GM23248 (cell line): ENCODE data around the gene PKD1L1. TPM values are rescaled to one million over a fixed set of nuclear protein-coding genes. Genes with fewer than 3 reads are reported as not detected.

Experiments
- DNase-seq: peaks from one replicate; pipeline ENCODE4 v3.0.0-alpha.2; 2015
- H2AFZ ChIP-seq: fragments of 200-600 bp; sonication (generic); 2 replicates; pipeline ENCODE4 v1.6.1; 2016; ENCODE audit warnings: antibody characterized with exemption
- H3F3A ChIP-seq: fragments of 200-600 bp; sonication (generic); 2 replicates; pipeline ENCODE4 v1.6.1; 2016; ENCODE audit warnings: mild to moderate bottlenecking, antibody characterized with exemption, mixed run types; ENCODE audit not compliant: insufficient read depth
- H3K27ac ChIP-seq: fragments of 200-600 bp; sonication (generic); 2 replicates; pipeline ENCODE4 v1.5.1; 2016; ENCODE audit warnings: mild to moderate bottlenecking
- H3K27me3 ChIP-seq: fragments of 200-600 bp; sonication (generic); replicated peaks from 2 replicates; pipeline ENCODE4 v1.6.1; 2016; ENCODE audit warnings: mild to moderate bottlenecking; ENCODE audit not compliant: insufficient read depth
- H3K36me3 ChIP-seq: fragments of 200-600 bp; sonication (generic); 2 replicates; pipeline ENCODE4 v1.6.1; 2016; ENCODE audit warnings: low read depth, mild to moderate bottlenecking
- H3K4me1 ChIP-seq: fragments of 200-600 bp; sonication (generic); 2 replicates; pipeline ENCODE4 v1.6.1; 2016; ENCODE audit warnings: mild to moderate bottlenecking; ENCODE audit not compliant: insufficient read depth
- H3K4me2 ChIP-seq: fragments of 200-600 bp; sonication (generic); one replicate; pipeline ENCODE4 v1.6.1; 2016; ENCODE audit warnings: mild to moderate bottlenecking; ENCODE audit not compliant: unreplicated experiment
- H3K4me3 ChIP-seq: fragments of 200-600 bp; sonication (generic); 2 replicates; pipeline ENCODE4 v1.5.1; 2016; ENCODE audit warnings: mild to moderate bottlenecking
- H3K79me2 ChIP-seq: fragments of 200-600 bp; sonication (generic); 2 replicates; pipeline ENCODE4 v1.6.1; 2016; ENCODE audit warnings: mild to moderate bottlenecking; ENCODE audit not compliant: insufficient read depth
- H3K9ac ChIP-seq: fragments of 200-600 bp; sonication (generic); 2 replicates; pipeline ENCODE4 v1.6.1; 2016; ENCODE audit warnings: mild to moderate bottlenecking
- H3K9me2 ChIP-seq: fragments of 200-600 bp; sonication (generic); 2 replicates; pipeline ENCODE4 v1.6.1; 2016; ENCODE audit warnings: mixed run types, mild to moderate bottlenecking, moderate library complexity; ENCODE audit not compliant: insufficient read depth
- H3K9me3 ChIP-seq: fragments of 200-600 bp; sonication (generic); one replicate; pipeline ENCODE4 v1.6.1; 2017; ENCODE audit warnings: low read depth
- H4K20me1 ChIP-seq: fragments of 200-600 bp; sonication (generic); 2 replicates; pipeline ENCODE4 v1.6.0; 2016; ENCODE audit not compliant: insufficient read depth
- EZH2 ChIP-seq: fragments of 200-600 bp; sonication (generic); IDR thresholded peaks from 2 replicates; pipeline ENCODE4 v1.6.1; 2018; ENCODE audit warnings: antibody characterized with exemption, mild to moderate bottlenecking; ENCODE audit not compliant: insufficient read depth, poor library complexity, severe bottlenecking
- EZH2phosphoT487 ChIP-seq: fragments of 200-600 bp; sonication (generic); IDR thresholded peaks from 2 replicates; pipeline ENCODE4 v1.6.1; 2018; ENCODE audit warnings: antibody characterized with exemption, moderate library complexity, mild to moderate bottlenecking, low read depth; ENCODE audit not compliant: insufficient read depth
- WGBS, 2 experiments: methylation state at CpG; one replicate each; pipeline ENCODE4 v1.1.6; 2015 to 2017; ENCODE audit warnings: low lambda C conversion rate in 2 of 2, low coverage in 1 of 2; ENCODE audit errors: missing lambda C conversion rate in 2 of 2; 5-methylcytosine and 5-hydroxymethylcytosine counted together
- in situ Hi-C: fragments of 300-500 bp; cut with MboI; formaldehyde crosslinking; loops from 2 replicates; pipeline ENCODE4 v1.15.0; 2020
- polyA plus RNA-seq: library from polyadenylated mRNA; unstranded; fragments of >200 nt; fragmentation: Nextera tagmentation; extraction: Ambion mirVana; gene quantifications from 2 replicates; pipeline ENCODE4 v1.2.1, GENCODE V29; 2016
- total RNA-seq: library from RNA; depleted of rRNA; stranded (reverse); fragments of >200 nt; shearing (Covaris generic); gene quantifications from 2 replicates; pipeline ENCODE4 v1.2.3, GENCODE V29; 2014

PKD1L1 gene
- total and polyA plus RNA-seq, 2 experiments from 2014 or later = 0.06 to 0.11 TPM

DNA sequence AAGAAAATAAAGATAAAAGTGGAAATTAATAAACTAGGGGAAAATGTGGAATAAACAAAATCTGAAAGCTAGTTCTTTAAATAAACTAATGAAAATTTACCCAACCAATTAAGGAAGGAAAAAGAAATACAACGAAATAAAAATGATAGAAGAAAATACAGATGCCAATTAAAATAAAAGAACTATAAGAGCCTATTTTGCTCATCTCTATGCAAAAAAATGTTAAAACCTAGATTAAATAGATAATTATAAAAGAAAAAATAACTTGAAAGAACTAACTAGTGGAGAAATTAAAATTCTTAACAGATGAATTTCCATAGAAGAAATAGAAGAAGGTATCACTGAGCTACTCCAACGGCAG, 32.7 kb downstream of the PKD1L1 start:
- Histone ChIP-seq H3K79me2 (no peaks in the 10 kb centered on the region), H3F3A (no peaks in the 10 kb centered on the region), H3K9me3 (no peaks in the 10 kb centered on the region), H4K20me1 (no peaks in the 10 kb centered on the region), H3K36me3 (no peaks in the 10 kb centered on the region), H2AFZ (no peak overlapping the region), H3K4me3 (no peak overlapping the region), H3K27ac (no peak overlapping the region), H3K4me2 (no peak overlapping the region), H3K9me2 (no peaks in the 10 kb centered on the region), H3K9ac (no peak overlapping the region), H3K27me3 (no peaks in the 10 kb centered on the region), H3K4me1 (peaks cover 25% of the 10 kb centered on the region)
- 56 to 66% methylated on average over 2 of the region's 2 CpGs for WGBS, 2 experiments
- no peak for DNase-seq
- TF ChIP-seq EZH2phosphoT487 = no peak
- TF ChIP-seq EZH2 = no peak
- in situ Hi-C loops = no loop called here

DNA sequence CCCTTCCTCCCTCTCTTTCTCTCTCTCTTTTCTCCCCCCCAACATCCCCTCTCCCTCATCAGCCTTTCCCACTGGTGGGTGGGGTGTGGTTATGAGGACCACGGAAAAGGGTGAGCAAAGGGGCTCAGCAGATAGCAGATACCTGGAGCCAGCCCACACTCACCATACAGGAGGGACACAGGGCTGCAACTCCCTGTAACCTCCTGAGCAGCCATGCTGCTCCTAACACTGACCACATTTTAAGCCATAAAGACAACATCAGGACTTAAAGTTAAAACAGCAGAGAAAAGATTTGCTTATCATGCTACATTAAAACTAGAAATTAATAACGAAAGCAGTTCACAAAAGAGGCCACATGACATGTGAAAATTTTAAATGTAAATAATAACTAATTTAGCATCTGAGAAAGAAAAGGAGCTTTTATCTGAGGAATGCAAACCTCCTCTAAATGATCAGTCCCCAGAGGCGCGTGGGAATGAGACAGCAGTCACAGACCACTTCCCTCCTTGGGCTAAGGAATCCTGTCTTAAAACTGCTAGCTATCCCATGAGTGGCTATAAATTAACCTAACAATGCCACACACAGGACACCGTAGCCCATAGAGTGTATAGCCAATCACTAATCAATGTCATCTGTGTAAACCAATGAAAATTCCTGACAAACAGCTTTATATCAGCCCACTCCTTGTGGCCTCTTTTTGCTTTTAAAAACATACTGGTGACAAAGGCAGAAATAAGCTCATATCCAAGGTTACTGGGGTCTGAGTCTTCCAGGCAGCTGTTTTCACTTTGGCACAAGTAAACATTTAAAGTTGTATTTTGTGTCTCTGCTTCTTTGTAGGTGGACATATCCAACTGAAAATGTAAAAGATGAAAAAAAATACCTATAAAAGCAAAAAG, 33.3 kb downstream of the PKD1L1 start:
- Histone ChIP-seq H3K27ac (peak overlapping the region; percentile 0; the same call in 1 of the 2 replicates), H3K27me3 (no peaks in the 10 kb centered on the region), H3K9me3 (no peaks in the 10 kb centered on the region), H3K4me3 (no peak overlapping the region), H3K79me2 (no peaks in the 10 kb centered on the region), H3K36me3 (no peaks in the 10 kb centered on the region), H4K20me1 (no peaks in the 10 kb centered on the region), H3K4me2 (no peak overlapping the region), H3K4me1 (peaks cover 25% of the 10 kb centered on the region), H3F3A (no peaks in the 10 kb centered on the region), H2AFZ (no peak overlapping the region), H3K9me2 (no peaks in the 10 kb centered on the region), H3K9ac (no peak overlapping the region)
- WGBS, 2 experiments = 63 to 67% methylated on average over 5 of the region's 5 CpGs
- peak; percentile 39 for DNase-seq
- no peak for TF ChIP-seq EZH2phosphoT487
- no peak for TF ChIP-seq EZH2
- in situ Hi-C loops = no loop called here

- Histone ChIP-seq H3K9me2 (no peaks in the 10 kb centered on the region), H3K4me2 (no peak overlapping the region), H3K36me3 (no peaks in the 10 kb centered on the region), H3K4me3 (no peak overlapping the region), H4K20me1 (no peaks in the 10 kb centered on the region), H2AFZ (no peak overlapping the region), H3K9me3 (no peaks in the 10 kb centered on the region), H3K27me3 (no peaks in the 10 kb centered on the region), H3K27ac (no peak overlapping the region), H3K4me1 (peaks cover 25% of the 10 kb centered on the region), H3K79me2 (no peaks in the 10 kb centered on the region), H3K9ac (no peak overlapping the region), H3F3A (no peaks in the 10 kb centered on the region)
- DNase-seq = no peak
- TF ChIP-seq EZH2 (no peak), EZH2phosphoT487 (no peak)
- WGBS, 2 experiments = 87 to 90% methylated on average over 6 of the region's 6 CpGs
- in situ Hi-C loops = no loop called here
These were observed 35.9 kb downstream of the PKD1L1 start for GRCh38 chr7:47912332-47912731.

DNA sequence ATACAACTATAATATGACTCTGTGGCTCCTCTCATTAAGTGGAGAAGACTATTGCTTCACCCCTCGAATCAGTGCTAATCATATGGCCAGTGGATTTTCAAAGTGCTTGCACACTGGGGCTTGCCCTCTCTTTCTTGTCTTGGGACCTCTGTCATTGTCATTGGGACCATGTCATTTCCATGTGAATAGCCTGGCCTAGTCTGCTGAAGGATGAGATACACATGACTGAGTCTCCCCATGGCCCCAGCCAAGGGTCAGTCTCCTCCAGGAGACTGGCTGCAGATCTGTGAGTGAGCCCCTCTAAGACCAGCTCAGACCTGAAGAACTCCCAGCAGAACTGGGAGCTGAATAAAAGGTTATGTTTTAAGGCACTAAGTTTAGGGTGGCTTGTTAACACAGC, 39.5 kb downstream of the PKD1L1 start:
- H3K27me3 ChIP-seq = no peaks in the 10 kb centered on the region
- H4K20me1 ChIP-seq = no peaks in the 10 kb centered on the region
- no peaks in the 10 kb centered on the region for H3K4me1 ChIP-seq

More for the DNA sequence above, 39.5 kb downstream of the PKD1L1 start:
- H3K4me2 ChIP-seq = no peak overlapping the region
- in situ Hi-C loops = no loop called here
- H3F3A ChIP-seq = no peaks in the 10 kb centered on the region
- H3K27ac ChIP-seq = no peak overlapping the region
- DNase-seq = no peak
- no peak overlapping the region for H3K9ac ChIP-seq
- H3K36me3 ChIP-seq = no peaks in the 10 kb centered on the region
- no peaks in the 10 kb centered on the region for H3K9me2 ChIP-seq
- TF ChIP-seq EZH2phosphoT487 (no peak), EZH2 (no peak)
- H3K9me3 ChIP-seq = no peaks in the 10 kb centered on the region
- no peaks in the 10 kb centered on the region for H3K79me2 ChIP-seq
- no peak overlapping the region for H2AFZ ChIP-seq
- WGBS, 2 experiments = 5 to 14% methylated on average over 1 of the region's 1 CpG
- H3K4me3 ChIP-seq = no peak overlapping the region
